Measurements from ENCODE around the gene GPC5.

GPC5 gene

DNA sequence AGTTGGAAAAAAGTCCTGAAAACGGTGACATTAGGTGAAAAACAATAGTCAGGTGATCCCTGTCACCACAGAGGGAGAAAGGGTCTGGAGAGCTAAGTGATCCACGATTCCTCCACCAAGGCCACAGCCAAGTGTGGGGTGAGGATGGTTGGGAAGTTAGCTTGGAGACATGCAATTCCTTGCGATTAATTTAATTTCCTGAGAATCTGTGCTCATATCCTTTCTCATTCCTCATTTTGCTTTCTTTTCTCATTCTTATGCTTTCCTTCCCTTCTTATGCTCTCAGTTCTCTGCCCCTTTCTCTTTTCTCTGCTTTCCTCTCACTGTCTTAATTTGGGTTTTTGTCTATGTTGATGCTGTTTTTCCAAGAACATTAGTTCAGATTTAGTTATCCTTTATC lies 68.8 kb downstream of the GPC5 start:
- no peak for DNase-seq

DNA sequence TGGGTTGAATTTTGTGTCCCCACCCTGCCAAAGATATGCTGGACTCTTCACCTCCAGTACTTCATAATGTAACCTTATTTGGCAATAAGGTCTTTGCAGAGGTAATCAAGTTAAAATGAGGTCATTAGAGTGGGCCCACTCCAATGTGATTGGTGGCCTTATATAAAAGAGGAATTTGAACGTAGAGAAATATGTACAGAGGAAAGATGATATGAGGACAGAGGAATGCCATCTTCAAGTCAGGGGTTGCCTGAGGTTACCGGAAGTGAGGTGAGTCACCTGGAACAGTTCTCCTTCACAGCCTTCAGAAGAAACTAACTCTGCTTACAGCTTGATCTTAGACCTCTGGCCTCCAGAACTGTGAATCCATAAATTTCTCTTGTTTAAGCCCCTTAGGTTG lies 69.9 kb downstream of the GPC5 start:
- DNase-seq: no peak

DNA sequence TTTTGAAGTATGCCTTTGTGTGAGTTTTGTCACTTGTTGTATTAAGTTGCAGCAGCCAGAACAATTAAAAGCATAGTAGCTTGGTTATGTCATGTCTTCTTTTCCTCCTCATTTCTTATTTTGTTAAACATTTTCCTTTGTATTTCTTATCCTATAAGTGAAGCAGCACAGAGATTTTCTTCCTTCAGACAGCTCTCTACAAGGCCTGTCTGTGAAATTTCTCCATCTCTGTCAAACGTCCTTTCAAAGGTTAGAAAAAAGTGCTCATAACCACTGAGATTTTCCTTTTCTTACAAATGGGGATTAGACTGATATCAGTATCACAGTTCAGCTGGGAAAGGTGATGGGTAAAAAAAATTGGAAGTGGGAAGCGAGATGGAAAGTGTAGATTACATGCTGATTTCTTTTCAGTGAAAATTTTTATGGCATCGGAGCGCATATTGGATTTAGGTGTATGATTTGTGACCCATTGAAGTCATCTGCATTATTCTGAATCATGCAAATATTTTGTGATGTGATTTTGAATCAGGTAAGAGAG lies 71.7 kb downstream of the GPC5 start:
- no peak for DNase-seq

DNA sequence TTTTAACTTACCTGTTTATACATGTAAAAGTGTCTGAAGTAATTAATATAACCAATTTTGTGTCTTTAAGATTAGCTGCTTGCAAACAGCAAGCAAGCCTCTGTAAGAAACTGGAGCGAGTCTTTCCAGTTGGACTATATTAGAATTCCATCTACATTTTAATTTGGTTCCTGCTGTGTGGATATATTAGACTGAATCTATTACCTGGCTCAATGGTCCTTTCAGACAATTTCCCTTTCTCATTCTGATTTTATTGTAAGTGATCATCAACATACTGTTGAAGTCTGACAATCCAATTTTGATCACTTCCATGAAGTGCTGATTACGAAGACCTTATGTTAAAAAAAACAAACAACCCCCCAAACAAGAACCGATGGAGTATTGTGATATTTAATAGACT lies 72.3 kb downstream of the GPC5 start:
- DNase-seq: no peak

DNA sequence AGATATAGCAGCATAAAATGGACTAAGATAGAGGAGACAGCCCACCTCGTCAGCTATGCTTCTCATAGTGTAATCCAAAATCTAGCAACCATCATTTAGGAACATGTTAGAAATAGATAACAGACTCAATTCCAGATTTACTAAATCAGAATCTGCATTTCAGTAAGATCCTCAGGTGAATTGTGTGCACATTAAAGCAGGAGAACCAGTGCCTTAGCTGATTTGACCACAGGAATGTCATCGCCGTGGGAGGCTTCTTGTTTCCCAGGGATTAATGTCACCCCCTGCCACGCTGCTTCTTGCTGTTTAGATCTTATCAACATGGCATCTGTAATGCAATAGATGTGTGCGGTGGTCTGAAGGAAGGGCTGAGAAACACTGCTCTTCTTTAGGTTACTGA lies 84.0 kb downstream of the GPC5 start:
- DNase-seq: no peak

DNA sequence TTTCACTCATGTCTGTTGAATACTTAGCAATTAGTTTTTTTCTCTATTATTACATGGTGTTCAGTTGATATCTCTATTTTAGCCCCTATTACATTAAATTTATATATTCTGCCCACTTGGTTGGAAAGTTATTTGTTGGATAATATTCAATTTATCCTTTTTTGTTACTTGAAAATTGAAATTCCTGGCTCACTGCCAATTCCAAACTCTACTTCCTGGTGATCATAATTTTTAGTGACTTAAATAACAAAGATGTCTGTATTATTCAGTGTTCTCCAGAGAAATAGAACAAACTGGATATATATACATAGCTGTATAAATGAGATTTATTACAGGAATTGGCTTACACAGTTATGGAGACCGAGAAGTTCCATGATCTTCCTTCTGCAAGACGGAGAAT lies 93.6 kb downstream of the GPC5 start:
- DNase-seq: no peak

DNA sequence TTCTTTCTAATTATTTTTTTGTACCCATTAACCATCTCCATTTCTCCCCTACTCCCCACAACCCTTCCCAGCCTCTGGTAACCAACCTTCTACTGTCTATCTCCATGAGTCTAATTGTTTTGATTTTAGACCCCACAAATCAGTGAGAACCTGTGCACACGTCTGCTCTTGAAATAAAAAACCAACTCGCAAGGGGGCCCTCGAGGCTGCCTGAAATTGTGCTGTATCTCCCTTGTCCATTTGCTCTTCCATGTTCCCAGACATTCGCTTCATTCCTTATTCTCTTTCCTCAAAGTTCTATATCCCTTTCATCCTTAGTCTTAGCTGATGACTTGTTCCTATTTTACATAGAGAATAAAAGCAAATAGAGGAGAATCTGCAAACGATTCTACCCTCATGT lies 95.0 kb downstream of the GPC5 start:
- DNase-seq: no peak

DNA sequence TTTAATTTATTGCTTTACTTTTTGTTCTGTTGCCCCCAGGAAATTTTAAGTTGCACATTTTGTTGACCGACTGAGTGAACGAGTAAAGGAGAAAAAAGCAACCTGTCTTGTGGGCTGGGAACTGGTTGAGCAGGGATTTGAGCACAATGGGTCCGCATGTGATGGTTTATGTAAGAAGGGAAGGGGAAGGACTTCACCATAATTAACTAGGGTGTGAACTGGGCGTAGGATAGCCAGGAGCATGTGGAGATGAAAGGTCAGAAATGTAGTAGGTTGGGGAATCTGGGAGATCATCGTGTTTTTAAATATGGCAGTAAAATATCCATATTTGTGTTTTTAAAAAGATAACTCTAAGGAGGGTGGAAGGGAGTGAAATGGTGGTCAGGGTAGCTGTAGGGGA lies 99.9 kb downstream of the GPC5 start:
- no peak for DNase-seq

DNA sequence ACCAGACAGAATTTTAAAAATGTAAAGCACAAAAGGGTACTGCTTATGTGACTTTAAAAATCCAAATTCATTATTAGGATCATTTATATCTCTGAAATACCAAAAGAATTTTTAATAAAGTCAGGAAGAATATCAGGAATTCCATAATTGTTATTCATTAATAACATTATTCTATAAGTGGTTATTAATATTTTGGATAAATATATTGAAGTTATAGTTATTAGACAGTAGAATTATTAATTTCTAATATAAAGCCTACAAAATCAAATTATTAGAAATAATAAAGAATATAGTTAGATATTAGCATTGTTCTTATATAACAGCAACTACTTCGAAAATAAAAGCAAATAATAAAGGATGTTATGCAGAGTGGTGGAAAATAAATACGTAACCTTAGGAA lies 105.8 kb downstream of the GPC5 start:
- DNase-seq: no peak

DNA sequence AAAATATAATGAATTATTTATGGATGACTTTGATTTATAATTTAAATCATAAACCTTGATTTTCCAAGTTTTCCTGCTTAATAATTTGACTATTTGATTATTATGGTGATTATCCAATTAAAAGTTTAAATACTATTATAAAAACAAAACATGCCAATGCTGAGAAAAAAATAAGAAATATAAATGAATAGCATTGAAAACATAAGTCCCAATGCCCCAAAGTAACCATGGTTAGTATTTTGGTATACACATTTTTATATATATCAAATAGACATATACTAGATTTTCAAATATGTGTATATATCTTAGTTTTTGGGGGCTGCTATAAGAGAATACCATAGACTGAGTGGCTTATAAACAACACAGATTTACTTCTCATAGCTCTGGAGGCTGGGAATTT lies 108.3 kb downstream of the GPC5 start:
- DNase-seq: no peak

DNA sequence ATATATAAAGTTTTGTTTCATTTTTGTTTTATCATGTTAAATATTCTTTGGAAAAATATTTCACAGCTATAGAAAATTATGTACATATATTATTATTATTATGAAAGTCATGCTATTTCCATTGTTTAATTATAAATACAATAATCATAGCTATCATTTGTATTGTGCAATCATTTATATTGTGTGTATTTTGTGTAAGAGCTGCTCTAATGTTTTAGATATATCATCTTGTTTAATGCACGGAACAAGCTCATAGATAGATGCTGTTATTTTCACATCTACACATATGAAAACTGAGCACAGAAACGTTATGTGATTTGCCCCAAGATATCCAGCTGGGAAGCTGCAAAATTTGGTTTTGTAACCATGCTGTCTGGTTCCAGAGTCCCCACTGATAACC lies 111.6 kb downstream of the GPC5 start:
- no peak for DNase-seq

DNA sequence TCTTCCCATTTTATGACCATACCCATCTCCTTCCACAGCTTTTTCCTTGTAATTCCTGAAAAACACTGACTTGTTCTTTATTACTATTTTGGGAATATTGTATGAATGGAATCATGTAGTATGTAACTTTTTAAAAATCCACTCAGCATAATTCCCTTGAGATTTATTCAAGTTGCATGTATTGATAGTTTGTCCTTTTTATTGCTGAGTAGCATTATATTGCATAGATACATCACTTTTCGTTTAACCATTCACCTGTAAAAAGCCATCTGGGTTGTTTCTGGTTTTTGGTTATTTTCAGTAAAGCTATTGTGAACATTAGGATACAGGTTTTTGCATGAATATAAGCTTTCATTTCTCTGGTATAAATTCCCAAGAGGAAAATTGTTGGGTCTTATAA lies 115.4 kb downstream of the GPC5 start:
- no peak for DNase-seq

DNA sequence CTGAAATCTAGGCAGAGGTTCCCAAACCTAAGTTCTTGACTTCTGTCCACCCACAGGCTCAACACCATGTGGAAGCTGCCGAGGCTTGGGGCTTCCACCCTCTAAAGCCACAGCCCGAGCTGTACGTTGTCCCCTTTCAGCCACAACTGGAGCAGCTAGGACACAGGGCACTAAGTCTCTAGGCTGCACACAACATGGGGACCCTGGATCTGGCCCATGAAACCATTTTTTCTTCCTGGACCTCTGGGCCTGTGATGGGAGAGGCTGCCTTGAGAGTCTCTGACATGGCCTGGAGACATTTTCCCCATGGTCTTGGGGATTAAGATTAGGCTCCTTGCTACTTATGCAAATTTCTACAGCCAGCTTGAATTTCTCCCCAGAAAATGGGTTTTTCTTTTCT lies 118.4 kb downstream of the GPC5 start:
- DNase-seq: no peak

DNA sequence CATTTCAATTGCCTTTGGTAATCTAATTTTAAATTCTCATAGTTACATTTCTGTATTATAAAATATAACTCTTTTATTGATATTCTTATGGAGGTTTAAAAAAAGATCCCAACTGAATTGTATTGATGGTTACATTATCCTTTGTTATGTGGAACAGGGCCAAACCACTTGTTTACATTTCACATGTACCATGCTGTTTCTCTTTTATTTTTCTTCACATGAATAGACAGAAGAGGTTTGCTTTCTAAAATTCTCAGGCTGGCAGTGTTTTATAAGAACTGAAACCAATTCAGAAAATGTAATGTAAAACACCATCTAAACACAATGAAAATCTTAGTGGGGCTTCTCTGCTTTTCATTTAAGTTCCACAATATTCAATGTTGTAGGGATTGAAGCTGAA lies 122.5 kb downstream of the GPC5 start:
- no peak for DNase-seq

DNA sequence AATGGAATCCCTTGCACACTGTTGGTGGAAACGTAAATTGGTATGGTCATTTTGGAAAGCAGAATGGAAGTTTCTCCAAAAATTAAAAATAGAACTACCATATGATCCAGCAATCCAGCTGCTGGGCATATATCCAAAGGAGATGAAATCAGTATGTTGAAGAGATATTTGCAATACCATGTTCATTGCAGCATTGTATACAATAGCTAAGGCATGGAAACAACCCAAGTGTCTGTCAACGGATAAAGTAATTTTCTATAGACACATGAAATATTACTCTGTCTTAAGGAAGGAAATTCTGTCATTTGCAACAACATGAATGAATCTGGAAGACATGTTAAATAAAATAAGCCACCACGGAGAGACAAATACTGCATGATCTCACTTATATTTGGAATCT lies 124.7 kb downstream of the GPC5 start:
- no peak for DNase-seq

DNA sequence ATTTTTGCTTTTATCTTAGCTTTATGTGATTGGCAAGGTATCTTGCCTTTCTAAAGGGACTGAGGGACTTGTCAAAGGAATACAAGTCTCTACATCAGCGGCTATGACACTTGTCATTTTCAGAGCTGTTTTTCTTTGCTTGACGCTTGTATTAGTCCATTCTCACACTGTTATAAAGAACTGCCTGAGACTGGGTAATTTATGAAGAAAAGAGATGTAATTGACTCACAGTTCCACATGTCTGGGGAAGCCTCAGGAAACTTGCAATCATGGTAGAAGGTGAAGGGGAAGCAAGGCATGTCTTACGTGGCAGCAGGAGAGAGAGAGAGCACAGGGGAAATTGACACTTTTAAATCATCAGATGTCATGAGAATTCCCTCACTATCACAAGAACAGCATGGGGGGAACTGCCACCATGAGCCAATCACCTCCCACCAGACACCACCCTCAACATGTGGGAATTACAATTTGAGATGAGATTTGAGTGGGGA lies 128.2 kb downstream of the GPC5 start:
- no peak for DNase-seq

DNA sequence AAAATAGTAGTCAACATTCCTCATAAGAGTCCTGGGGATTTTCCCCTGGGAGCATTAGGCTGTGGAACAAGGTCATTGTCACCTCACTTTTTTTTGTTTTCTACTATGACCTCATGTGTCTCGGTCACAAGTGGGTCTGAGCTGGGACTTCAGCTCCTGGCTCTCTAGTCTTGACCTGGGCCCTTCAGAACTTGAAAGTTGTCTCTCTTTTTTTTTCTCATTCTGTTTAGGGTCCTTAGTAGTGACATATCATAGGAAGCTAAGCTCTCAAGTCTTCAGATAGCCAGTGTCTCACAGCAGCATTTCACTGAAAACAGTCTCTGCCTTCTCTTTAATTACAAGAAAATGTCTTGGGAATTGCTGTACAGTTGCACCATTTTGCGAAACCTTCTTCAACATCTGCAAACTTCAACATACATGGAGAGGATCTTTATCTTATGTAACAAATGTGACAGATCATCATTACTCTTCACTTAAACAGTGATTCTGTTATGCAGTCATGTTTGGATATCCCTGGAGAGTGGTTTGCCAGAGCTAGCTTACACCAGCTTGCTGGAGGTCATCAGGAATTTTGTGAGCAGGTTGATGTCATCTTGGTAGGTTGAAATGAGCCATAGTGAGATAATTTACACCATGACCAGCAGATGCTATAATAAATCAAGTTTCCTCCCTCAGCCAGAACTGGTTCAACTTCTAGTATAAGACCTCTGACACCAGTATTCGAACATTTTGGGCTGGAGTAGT lies 131.5 kb downstream of the GPC5 start:
- no peak for DNase-seq

DNA sequence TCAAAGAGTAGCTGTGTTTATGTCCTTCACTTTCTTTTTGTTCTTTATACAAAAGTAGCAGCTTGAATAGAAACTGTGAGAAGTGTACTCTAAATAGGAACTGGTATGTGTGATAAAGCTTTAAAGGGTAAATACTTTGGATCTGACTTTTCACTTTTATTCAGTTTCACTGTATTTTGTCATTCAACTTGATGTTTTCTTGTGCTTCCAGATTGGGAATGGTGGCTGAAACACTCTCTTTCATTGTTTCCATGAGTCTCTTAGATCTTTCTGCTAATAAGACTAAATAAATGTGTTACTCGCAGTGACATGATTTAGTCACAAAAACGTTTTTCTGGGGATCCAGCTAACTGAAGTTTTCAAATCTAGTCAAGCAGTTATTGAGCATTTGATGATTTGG lies 133.2 kb downstream of the GPC5 start:
- DNase-seq: no peak

DNA sequence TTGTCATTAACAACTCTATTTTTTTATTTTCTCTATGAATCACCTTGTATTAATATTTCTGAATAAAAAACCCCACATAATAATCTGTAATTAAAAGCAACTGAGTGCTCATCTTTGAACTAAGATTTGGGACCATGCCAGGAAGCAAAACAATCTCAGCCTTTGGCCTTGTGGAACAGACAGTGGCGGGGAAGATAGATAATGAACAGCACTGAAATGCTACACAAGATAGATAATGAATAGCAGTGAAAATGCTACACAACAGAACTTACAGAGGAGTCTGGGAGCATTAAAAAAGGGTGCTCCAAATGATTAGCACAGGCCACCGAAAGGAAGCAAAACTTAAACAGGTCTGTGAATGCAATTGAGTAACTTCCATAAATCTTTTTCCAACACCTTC lies 134.9 kb downstream of the GPC5 start:
- DNase-seq: no peak

DNA sequence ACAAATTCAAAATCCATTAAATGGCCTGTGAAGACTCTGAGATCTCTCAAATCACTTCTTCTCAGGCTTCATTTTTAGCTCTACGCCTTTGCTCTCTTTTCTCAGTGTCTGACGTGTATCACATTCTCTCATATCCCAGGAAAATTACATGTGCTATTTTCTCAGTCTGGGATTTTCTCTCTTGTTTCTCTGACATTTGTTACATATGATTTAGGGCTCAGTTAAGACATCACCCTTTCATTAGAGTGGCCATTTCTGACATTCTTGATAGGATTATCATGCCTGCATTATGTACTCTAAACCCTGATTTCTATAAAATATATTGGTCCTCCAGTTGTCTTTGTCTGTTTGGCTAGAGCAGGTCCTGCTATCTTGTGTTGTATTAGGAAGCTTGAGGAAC lies 136.6 kb downstream of the GPC5 start:
- DNase-seq: no peak

DNA sequence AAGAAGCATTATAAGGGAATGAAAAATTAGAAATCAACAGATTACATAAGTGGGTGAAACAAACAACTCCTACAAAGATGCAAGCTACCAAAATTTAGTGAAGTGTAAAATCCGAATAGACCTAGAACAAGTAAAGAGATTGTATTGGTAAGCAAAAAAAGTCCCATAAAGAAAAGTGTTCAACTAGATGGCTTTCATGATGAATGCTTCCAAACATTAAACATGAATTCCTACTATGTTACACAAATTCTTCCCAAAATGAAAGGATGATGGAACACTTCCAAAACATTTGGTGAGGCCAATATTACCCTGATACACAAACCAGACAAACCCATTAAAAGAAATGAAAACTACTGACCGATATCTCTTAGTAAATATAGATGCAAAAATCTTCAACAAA lies 139.0 kb downstream of the GPC5 start:
- no peak for DNase-seq

DNA sequence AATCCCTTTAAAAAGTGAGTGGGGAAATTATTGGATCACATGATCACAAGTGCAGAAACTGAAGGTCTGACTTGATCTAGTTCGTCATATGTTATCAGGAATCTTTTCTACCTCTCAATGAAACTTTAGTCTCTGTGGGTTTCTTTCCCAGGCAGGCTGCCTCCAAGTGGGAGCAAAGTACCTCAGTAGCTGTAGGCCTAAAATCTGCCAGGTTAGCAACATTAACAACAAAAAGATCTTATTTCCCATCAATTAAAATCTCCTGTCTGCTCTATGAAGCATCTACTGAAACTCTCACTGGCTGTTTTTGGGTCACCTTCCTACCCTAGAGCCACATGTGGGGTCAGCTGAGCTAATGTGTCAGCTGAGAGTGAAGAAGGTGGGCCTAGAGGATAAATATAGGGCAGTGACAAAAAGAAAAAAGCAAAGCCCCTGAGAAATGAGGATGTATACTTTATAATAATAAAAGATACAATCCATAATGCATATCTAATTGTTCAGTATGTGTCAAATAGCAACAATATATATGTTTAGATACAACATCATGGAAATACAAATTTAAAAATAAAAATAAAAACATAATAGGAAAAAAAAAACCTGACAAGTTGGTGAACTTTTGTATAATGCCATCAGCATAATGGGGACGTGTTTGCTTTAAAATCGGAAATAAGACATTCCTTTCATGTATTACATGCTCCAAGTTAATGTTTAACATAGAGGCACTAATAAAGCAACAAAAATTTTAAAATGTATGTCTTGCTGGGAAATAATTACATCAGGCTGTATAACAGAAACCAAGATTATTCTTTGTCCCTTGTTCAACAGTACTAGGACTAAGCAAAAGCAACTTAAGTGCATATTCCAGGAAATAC lies 141.1 kb downstream of the GPC5 start:
- no peak for DNase-seq

DNA sequence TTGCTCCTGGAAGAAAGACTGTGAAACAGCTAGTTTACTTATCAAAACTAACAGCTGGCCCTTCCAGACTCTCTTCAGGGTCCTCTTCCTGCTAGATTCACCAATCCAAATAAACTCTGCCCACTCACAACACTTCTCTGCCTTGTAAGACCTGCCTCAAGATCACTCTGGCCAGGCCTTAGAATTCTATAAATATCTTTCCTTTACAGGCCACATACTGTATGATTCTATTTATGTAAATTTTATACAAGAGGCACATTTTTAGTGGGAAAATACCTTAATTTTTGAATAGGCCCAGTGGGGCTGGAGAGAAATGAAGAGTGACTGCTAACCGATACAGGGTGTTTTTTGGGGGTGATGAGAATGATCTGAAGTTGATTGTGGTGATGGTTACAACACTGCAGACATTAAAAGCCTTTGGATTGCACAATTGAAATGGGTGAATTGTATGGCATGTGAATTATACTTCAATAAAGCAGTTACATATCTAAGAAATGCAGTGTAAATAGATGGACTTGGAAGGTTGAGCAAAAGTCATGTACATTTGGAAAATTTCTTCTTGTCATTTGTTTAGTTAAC lies 141.8 kb downstream of the GPC5 start:
- DNase-seq: no peak

DNA sequence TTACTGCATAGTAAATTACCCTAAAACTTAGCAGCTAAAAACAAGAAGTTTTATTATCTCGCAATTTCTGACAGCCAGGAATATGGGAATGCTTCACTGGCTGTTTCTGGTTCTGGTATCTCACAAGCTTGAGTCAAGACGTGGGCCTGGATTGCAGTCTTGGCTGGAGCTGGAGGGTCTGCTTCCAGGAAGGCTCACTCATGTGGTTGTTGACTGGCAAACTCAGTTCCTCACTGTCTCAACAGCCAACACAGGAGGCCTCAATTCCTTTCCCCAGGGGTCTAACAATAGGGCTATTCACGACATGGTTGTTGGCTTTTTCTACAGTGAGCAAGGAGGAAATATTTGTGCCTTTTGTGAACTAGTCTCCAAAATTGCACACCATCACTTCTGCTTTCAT lies 146.3 kb downstream of the GPC5 start:
- no peak for DNase-seq
